Prostate gland (tissue), 2 donors: ENCODE results near the gene DCAF15. TPM values are rescaled to one million over a fixed set of nuclear protein-coding genes. Genes with fewer than 3 reads are reported as not detected.
A peak's percentile ranks its signal among the peaks of the same experiment; 100 is the strongest.

Experiments used
- DNase-seq: peaks from one replicate; pipeline ENCODE4 v3.0.0-alpha.2; 2019; ENCODE audit warnings: low spot score
- H3K27ac ChIP-seq, 2 donors: fragments of 200-600 bp; sonication (generic); 2 replicates each; pipeline ENCODE4 v1.5.1; 2017 to 2019
- H3K27me3 ChIP-seq: fragments of 200-600 bp; sonication (generic); replicated peaks from 2 replicates; pipeline ENCODE4 v1.5.1; 2019; ENCODE audit not compliant: insufficient read depth
- H3K36me3 ChIP-seq, 2 donors: fragments of 200-600 bp; sonication (generic); 1 replicate in 1 of 2; 2 replicates in 1 of 2; pipeline versions ENCODE4 v1.5.1 to v1.8.1; 2017 to 2019
- H3K4me1 ChIP-seq: fragments of 200-600 bp; sonication (generic); replicated peaks from 2 replicates; pipeline ENCODE4 v1.5.1; 2019
- H3K4me3 ChIP-seq, 2 donors: fragments of 200-600 bp; sonication (generic); 2 replicates each; pipeline ENCODE4 v1.5.1; 2017 to 2019
- H3K9me3 ChIP-seq: fragments of 200-600 bp; sonication (generic); 2 replicates; pipeline ENCODE4 v1.5.1; 2017
- POLR2A ChIP-seq: fragments of 450-650 bp; IDR thresholded peaks from one replicate; pipeline ENCODE4 v1.6.1; 2016; ENCODE audit warnings: antibody characterized with exemption, mild to moderate bottlenecking
- POLR2AphosphoS5 ChIP-seq: sonication (generic); formaldehyde crosslinking; IDR thresholded peaks from one replicate; pipeline ENCODE4 v1.6.1; 2017; ENCODE audit warnings: antibody characterized with exemption
- WGBS: methylation state at CpG from one replicate; pipeline ENCODE4 v1.1.5; 2018; 5-methylcytosine and 5-hydroxymethylcytosine counted together
- intact Hi-C: fragments of 100-400 bp; cut with DNase I; formaldehyde crosslinking; loops from one replicate; pipeline ENCODE4 v1.14.2; 2022
- total RNA-seq, 2 donors: library from RNA; depleted of rRNA; stranded (reverse); fragments of >200 nt; gene quantifications; one replicate each; pipeline ENCODE4 v1.1.0, GENCODE V29; 2016
- TF ChIP-seq, protein P1 (sequence below), 4 experiments: fragments of 200-600 bp in 2 of 4; fragments of 450-650 bp in 2 of 4; sonication (generic) in 2 of 4; IDR thresholded peaks; 1 replicate in 3 of 4; 2 replicates in 1 of 4; pipeline ENCODE4 v1.5.1; 2016 to 2019; ENCODE audit warnings: antibody characterized with exemption in 4 of 4, mild to moderate bottlenecking in 2 of 4, moderate library complexity in 2 of 4

DCAF15 gene
- total RNA-seq, 2 donors from 2014 or later: 18.6 to 47.4 TPM

DNA sequence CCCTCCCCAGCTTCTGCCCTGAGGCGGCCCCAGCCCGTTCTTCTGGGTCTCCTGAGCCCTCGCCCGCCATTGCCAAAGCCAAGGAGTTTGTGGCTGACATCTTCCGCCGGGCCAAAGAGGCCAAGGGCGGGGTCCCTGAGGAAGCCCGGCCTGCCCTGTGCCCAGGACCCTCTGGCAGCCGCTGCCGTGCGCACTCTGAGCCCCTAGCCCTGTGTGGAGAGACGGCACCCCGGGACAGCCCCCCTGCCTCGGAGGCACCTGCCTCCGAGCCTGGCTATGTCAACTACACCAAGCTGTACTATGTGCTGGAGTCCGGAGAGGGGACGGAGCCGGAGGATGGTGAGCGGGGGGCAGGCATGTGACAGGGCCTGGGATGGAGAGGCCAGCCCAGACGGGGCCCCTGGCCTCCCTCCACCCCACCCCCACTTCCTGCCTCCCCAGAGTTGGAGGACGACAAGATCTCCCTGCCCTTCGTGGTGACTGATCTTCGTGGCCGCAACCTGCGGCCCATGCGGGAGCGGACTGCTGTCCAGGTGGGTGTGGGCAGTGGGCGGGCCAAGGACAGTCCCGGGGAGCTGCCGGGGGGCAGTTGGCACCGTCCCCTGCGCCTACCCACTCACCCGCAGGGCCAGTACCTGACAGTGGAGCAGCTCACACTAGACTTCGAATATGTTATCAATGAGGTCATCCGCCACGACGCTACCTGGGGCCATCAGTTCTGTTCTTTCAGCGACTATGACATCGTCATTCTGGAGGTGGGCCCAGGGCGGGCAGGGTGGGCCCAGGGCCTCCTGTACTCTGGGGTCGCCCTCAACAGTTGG is 7.0 kb downstream of the DCAF15 start:
- TF ChIP-seq POLR2AphosphoS5: no peak
- TF ChIP-seq, protein P1, sequence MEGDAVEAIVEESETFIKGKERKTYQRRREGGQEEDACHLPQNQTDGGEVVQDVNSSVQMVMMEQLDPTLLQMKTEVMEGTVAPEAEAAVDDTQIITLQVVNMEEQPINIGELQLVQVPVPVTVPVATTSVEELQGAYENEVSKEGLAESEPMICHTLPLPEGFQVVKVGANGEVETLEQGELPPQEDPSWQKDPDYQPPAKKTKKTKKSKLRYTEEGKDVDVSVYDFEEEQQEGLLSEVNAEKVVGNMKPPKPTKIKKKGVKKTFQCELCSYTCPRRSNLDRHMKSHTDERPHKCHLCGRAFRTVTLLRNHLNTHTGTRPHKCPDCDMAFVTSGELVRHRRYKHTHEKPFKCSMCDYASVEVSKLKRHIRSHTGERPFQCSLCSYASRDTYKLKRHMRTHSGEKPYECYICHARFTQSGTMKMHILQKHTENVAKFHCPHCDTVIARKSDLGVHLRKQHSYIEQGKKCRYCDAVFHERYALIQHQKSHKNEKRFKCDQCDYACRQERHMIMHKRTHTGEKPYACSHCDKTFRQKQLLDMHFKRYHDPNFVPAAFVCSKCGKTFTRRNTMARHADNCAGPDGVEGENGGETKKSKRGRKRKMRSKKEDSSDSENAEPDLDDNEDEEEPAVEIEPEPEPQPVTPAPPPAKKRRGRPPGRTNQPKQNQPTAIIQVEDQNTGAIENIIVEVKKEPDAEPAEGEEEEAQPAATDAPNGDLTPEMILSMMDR (IDR thresholded peaks at IDR 0.05): no peak
- no peak for TF ChIP-seq POLR2A
- 86% methylated on average over 39 of the region's 41 CpGs for WGBS
- no peaks in the 10 kb centered on the region for H3K27me3 ChIP-seq
- no peak for DNase-seq
- H3K36me3 ChIP-seq: peaks cover 9 to 12% of the 10 kb centered on the region in 2 donors
- no peaks in the 10 kb centered on the region for H3K9me3 ChIP-seq
- H3K4me1 ChIP-seq: no peaks in the 10 kb centered on the region
- no peak overlapping the region for H3K27ac ChIP-seq
- H3K4me3 ChIP-seq: no peak overlapping the region
- intact Hi-C loops: no loop called here

DNA sequence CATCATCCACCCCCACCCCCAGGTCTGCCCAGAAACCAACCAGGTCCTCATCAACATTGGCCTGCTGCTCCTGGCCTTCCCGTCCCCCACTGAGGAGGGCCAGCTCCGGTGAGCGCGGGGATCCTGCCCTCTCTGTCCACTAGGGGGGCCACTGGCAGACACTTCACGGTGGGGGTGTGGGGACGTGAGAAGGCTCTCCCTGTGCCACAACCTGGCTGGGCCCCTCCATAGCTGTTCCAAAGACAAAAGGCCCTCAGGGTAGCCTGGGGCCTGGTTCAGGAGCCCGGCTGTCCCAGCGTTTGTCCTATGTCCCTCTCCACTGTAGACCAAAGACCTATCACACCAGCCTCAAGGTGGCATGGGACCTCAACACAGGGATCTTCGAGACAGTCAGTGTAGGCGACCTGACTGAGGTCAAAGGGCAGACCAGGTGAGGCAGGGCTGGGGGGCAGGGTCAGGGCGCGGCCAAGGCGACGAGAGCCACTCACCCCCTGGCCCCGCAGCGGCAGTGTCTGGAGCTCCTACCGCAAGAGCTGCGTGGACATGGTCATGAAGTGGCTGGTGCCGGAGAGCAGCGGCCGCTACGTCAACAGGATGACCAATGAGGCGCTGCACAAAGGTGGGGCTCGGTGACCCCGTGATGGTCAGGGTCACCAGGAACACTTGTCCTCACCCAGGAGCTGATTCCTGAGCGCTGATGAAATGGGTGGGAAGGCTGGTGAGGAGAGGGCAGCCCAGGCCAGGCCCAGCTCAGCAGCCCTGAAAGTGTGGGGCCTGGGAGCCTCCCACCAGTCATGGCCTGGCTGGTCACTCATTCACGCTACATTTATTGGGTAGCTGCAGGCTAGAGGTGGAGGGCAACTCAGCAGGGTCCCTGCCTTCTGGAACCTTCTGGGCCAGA is 7.9 kb downstream of the DCAF15 start:
- H3K27ac ChIP-seq: no peak overlapping the region
- intact Hi-C loops: no loop called here
- peaks cover 9 to 12% of the 10 kb centered on the region in 2 donors for H3K36me3 ChIP-seq
- 91% methylated on average over 22 of the region's 27 CpGs for WGBS
- H3K27me3 ChIP-seq: no peaks in the 10 kb centered on the region
- no peaks in the 10 kb centered on the region for H3K9me3 ChIP-seq
- H3K4me1 ChIP-seq: no peaks in the 10 kb centered on the region
- no peak for TF ChIP-seq POLR2A
- TF ChIP-seq, protein P1 (IDR thresholded peaks at IDR 0.05): peak in 1 of 4 experiments; percentile 15
- H3K4me3 ChIP-seq: no peak overlapping the region
- no peak for DNase-seq

DNA sequence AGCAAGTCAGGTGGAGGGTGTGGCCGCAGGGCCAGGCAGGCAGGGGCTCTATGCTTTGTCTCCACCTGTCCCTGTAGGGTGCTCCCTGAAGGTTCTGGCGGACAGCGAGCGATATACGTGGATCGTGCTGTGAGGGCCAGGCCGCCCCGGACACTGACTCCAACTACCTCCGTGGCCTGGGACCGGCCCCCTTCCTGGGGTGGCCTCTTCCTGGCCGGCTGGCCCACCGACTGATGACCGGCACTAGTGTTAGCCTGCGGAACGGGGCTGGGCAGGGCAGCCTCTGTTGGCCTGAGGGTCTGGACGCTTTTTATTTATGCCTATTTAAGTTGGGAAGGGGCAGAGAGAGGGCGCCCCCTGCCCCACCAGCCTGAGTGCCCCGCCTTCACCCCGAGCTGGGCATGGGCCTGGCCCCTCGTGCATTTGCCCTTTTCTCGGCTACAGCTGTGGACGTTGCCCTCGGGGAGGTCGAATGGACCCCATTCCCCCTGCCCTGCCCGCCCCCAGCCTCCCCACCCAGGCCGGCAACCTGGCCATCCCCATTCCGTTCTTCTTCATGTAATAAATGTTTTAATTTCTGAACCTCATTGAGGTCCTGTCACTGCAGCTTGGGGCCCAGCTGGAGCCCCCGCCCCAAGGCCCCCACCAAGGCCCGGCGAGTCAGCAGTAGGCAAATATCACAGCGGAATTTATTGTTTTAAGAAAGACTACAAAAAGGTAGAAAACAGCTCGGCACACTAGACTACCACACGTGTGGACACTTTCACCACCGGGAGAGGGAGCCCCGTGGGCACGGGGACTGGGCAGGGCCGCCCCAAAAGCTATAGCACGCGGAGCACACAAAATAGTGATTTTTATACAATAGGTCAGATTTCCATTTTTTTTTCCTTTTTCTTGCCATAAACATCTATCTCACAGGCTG is 8.8 kb downstream of the DCAF15 start:
- intact Hi-C loops: no loop called here
- 91% methylated on average over 35 of the region's 39 CpGs for WGBS
- DNase-seq: no peak
- no peak for TF ChIP-seq POLR2A
- TF ChIP-seq POLR2AphosphoS5: no peak
- TF ChIP-seq, protein P1 (IDR thresholded peaks at IDR 0.05): no peak
- Histone ChIP-seq H3K27ac (no peak overlapping the region), H3K4me3 (no peak overlapping the region), H3K9me3 (no peaks in the 10 kb centered on the region), H3K36me3 (peaks cover 4 to 6% of the 10 kb centered on the region in 2 donors), H3K4me1 (no peaks in the 10 kb centered on the region), H3K27me3 (no peaks in the 10 kb centered on the region)

DNA sequence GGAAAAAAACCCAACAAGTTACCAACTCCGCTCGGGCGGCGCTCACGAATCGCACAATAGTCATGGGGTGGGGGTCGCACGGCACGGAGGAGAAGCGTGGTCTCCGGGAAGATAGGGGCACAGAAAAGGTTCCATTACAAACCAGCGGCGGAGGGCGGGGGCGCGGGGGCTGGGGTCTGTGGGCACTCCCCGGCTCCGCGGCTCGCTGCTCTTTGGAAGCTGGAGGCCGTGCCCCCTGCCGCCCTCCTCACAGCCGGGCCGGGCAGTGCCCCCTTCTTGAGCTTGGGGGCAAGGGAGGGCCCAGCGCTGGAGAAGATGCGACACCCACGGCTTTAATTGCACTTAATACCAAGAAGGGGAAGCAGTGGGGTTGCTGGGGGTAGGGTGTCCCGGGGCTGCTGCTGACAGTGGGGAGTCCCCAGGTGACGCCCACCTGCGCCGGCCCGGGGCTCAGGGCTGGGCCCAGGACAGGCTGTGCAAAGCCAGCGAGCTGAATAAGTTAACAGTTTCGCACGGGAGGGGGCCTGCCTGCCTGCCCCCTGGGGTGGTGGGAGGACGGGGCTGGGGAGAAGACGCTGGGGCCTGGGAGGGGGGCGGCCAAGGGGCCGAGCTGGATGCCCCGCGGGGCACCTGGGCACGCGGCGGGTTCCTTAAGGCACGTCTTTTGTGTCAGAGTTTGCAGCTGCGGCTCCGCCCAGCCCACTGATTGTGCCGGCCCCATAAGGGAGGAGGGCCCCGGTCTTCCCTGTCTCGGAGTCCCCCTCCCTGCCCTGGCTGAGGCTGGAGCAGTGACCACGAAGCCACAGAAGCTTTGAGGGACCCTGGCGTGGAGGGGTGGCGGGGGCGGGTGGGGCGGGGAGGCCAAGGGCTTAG is 9.8 kb downstream of the DCAF15 start:
- peak overlapping the region in 1 of 2 donors; percentile 0 for H3K4me3 ChIP-seq
- intact Hi-C loops: no loop called here
- peaks cover 3 to 8% of the 10 kb centered on the region in 2 donors for H3K36me3 ChIP-seq

More for the DNA sequence above, 9.8 kb downstream of the DCAF15 start:
- TF ChIP-seq POLR2AphosphoS5 (no peak), POLR2A (no peak)
- TF ChIP-seq, protein P1 (IDR thresholded peaks at IDR 0.05): no peak
- no peaks in the 10 kb centered on the region for H3K4me1 ChIP-seq
- no peak for DNase-seq
- 75% methylated on average over 43 of the region's 55 CpGs for WGBS
- no peak overlapping the region for H3K27ac ChIP-seq
- H3K27me3 ChIP-seq: no peaks in the 10 kb centered on the region
- H3K9me3 ChIP-seq: no peaks in the 10 kb centered on the region
